Fibroblast of villous mesenchyme (primary cell): ENCODE results near the gene COL7A1. TPM values are rescaled to one million over a fixed set of nuclear protein-coding genes. Genes with fewer than 3 reads are reported as not detected.

Source experiments
- DNase-seq: peaks from one replicate; pipeline ENCODE4 v3.0.0-alpha.2; 2010; ENCODE audit warnings: low read depth
- H3K4me3 ChIP-seq: 2 replicates; pipeline ENCODE4 v1.5.1; 2011; ENCODE audit warnings: low read depth, mild to moderate bottlenecking, low read length
- CTCF ChIP-seq: IDR thresholded peaks from 2 replicates; pipeline ENCODE4 v1.5.1; 2012; ENCODE audit warnings: low read depth, mild to moderate bottlenecking, low read length; ENCODE audit not compliant: insufficient read depth
- total RNA-seq: library from RNA; depleted of rRNA; stranded (reverse); fragments of >200 nt; gene quantifications from 2 replicates; pipeline ENCODE4 v1.2.3, GENCODE V29; 2012

Gene COL7A1
- total RNA-seq, 1 donor: 79.0 TPM

GRCh38 chr3:48630407-48630806 lies 35.3 kb upstream of the COL7A1 start:
- H3K4me3 ChIP-seq: no peak overlapping the region
- DNase-seq: no peak
- TF ChIP-seq CTCF: no peak

GRCh38 chr3:48629894-48630293 lies 34.8 kb upstream of the COL7A1 start:
- no peak for TF ChIP-seq CTCF
- H3K4me3 ChIP-seq: no peak overlapping the region
- DNase-seq: no peak

- H3K4me3 ChIP-seq: no peak overlapping the region
- DNase-seq: no peak
- no peak for TF ChIP-seq CTCF
These were observed 33.3 kb upstream of the COL7A1 start for GRCh38 chr3:48628277-48629017.

GRCh38 chr3:48625600-48625999 lies 30.5 kb upstream of the COL7A1 start:
- no peak overlapping the region for H3K4me3 ChIP-seq
- no peak for DNase-seq
- TF ChIP-seq CTCF: no peak

DNA sequence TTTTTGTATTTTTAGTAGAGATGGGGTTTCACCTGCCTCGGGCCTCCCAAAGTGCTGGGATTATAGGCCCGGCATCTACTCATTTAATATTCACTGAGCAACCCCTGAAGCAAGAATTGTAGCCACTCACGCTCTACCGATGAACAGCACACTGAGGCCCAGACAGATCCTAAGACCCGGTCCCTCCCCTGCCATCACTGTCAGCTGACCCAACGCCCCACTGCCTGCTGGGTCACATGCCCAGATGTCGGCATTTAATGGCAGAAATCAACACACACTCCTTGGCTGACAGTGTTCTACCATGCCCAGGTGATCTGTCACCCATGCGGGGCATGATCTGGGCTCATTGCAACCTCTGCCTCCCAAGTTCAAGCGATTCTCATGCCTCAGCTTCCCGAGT lies 29.6 kb upstream of the COL7A1 start:
- TF ChIP-seq CTCF: no peak
- no peak overlapping the region for H3K4me3 ChIP-seq
- no peak for DNase-seq

GRCh38 chr3:48623851-48624547 lies 28.9 kb upstream of the COL7A1 start:
- DNase-seq: no peak
- no peak for TF ChIP-seq CTCF
- H3K4me3 ChIP-seq: no peak overlapping the region
